ENCODE data around the gene FAM117B.
"Not testable (repeated sequence)": the region's sequence is repeated elsewhere in the genome, so short reads cannot be mapped to it uniquely, and the experiment has no call there.

Gene FAM117B

DNA sequence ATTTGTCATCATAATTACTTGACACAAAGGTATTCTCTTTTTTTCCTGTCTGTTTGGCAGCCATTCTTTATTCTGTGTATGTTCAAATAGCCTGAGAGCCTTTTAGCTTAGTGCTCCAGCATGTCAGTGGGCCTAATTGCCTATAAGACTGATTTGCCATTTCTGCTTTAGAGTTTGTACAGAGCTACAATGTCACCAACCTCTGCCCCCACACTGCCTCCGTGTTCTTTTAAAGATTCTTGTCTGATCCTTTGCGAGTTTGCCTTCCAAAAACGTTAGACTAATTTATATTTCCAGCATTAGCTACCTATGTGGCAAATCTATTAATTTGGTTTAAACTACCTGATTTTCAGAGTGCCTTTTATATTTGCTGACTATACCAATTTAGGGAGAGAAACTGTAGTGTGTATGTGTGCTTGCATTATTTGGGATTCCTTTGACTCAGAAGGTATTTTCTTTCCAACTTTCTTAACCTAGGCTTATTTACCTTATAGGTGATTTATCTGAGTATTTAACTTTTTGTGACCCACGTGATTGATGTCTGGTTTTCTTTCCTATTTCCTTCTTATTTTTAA, 70.8 kb downstream of the FAM117B start:
- DNase-seq = no peak

DNA sequence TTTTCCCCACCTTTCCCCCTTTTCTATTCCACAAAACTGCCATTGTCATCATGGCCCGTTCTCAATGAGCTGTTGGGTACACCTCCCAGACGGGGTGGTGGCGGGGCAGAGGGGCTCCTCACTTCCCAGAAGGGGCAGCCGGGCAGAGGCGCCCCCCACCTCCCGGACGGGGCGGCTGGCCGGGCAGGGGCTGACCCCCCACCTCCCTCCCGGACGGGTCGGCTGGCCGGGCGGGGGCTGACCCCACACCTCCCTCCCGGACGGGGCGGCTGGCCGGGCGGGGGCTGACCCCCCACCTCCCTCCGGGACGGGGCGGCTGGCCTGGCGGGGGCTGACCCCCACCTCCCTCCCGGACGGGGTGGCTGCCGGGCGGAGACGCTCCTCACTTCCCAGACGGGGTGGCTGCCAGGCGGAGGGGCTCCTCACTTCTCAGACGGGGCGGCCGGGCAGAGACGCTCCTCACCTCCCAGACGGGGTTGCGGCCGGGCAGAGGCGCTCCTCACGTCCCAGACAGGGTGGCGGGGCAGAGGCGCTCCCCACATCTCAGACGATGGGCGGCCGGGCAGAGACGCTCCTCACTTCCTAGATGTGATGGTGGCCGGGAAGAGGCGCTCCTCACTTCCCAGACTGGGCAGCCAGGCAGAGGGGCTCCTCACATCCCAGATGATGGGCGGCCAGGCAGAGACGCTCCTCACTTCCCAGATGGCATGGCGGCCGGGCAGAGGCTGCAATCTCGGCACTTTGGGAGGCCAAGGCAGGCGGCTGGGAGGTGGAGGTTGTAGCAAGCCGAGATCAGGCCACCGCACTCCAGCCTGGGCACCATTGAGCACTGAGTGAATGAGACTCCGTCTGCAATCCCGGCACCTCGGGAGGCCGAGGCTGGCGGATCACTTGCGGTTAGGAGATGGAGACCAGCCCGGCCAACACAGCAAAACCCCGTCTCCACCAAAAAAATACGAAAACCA, 80.5 kb downstream of the FAM117B start:
- DNase-seq = not testable (repeated sequence)

DNA sequence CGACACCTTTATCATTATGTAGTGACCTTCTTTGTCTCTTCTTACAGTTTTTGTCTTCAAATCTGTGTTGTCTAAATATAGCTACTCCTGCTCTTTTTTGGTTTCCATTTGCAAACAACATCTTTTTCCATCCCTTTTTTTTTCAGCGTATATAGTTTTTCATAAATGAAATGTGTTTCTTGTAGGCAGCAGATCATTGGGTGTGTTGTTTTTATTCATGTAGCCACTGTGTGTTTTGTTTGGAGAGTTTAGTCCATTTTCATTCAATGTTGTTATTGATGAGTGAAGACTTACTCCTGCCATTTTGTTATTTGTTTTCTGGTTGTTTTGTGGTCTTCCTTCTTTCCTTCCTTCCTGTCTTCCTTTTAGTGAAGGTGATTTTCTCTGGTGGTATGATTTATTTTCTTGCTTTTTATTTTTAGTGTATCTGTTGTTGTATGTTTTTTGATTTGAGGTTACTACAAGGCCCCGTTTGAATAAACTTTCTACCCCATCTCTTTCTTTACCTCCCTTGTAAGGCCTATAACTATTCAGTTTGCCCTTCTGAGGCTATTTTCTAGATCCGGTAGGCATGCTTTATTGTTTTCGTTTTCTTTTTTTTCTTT, 81.4 kb downstream of the FAM117B start:
- DNase-seq = no peak

DNA sequence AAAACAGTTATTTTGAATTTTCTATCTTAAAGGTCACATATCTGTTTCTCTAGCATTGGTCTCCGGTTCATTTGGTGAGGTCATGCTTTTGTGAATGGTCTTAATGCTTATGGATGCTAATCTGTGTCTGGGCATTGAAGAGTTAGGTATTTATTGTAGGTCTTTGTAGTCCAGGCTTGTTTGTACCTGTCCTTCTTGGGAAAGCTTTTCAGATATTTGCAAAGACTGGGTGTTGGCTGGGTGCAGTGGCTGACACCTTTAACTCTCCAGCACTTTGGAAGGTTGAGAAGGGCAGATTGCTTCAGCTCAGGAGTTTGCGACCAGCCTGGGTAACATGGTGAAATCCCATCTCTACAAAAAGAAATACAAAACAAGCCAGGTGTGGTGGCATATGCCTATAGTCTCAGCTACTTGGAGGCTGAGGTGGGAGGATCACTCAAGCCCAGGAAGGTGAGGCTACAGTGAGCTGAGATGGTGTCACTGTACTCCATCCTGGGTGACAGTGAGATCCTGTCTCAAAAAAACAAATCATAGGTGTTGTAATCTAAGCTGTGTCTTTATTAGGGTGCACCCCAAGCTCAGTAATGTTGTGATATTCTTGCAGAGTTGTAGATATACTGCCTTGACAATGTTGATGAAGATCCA, 82.3 kb downstream of the FAM117B start:
- no peak for DNase-seq

- no peak for DNase-seq
Observed at GRCh38 chr2:202717598-202718310, 83.0 kb downstream of the FAM117B start.

DNA sequence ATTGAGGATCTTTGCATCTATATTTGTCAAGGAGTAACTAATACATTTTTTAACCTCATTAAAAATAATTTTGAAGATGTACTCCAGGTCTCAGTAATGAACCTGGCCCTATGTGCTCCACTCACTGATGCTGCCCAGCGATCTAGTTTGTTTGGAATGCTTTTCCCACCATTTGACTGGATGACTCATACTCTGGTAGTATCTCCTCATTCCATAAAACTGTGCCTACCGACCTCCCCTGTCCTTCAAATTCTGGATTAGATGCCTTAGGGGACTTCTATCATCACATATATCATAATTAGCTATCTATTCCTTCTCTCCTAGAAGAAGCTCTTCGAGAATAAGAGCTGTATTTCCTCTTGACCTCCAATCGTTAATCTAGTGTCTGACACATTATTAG, 83.8 kb downstream of the FAM117B start:
- DNase-seq = no peak

GRCh38 chr2:202720226-202720625, 85.5 kb downstream of the FAM117B start:
- DNase-seq = no peak

GRCh38 chr2:202721621-202722020, 86.9 kb downstream of the FAM117B start:
- no peak for DNase-seq

DNA sequence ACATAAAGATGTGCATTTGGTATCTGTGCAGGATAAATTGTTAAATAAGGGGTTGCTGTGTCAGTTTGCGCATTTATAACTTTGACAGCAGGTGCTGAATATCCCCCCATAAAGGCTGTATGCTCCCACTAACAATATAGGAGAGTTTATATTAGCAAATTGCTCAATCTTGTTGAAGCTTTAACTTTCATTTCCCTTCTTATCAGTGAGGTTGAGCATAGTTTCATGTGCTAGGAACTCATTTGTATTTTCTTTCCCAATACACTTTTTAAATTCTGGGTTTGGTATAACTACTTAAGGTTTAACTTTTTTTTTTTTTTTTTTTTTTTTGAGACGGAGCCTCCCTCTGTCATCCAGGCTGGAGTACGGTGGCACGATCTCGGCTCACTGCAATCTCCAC, 89.0 kb downstream of the FAM117B start:
- DNase-seq = no peak

DNA sequence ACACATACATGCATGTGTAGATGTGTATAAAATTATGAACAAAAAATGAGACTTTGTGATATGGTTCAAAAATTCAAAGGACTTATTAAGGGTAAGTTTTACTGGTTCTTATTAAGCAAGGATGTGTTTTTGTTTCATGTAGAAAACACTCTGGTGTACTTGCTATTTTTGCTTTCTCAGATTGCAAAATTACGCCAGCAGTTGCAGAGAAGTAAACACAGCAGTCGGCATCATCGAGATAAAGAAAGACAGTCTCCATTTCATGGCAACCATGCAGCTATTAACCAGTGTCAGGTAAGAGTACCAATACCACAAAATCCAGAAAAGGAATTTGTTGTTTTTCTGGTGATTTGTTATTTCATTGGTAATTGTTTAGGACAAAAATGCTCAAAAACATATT, 91.3 kb downstream of the FAM117B start:
- no peak for DNase-seq

DNA sequence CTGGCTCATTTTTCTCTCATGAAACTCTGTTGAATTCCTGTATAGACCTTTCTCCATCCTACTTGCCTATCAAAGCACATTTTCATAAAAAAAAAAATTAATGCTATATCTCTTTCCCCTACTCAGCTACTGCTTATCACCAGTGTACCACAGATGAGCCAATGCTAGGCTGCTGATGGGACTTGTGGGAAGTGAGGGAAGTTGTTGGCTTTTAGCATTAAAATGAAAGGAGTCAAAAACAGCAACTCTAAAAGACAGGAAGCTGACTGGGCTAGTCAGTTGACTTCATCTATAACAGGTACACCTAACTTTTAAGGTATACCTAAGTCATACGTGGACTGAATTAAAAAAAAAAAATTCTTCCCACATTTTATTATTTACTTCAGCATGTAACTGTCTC, 102.1 kb downstream of the FAM117B start:
- DNase-seq = no peak

DNA sequence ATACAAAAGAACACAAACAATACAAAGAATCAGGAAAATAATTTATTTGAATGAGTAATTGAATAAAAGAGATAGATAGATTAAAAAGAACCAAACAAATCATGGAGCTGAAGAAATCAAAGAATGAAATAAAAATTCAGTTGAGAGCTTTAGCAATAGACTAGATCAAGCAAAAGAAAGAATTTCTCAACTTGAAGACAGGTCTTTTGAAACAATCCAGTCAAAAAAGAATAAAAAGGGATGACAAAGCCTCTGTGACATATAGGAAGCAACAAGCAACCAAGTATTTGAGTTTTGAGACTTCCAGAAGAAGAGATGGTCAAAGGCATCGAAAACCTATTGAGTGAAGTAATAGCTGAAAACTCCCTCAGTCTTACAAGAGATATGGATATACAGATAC, 108.8 kb downstream of the FAM117B start:
- DNase-seq = no peak

DNA sequence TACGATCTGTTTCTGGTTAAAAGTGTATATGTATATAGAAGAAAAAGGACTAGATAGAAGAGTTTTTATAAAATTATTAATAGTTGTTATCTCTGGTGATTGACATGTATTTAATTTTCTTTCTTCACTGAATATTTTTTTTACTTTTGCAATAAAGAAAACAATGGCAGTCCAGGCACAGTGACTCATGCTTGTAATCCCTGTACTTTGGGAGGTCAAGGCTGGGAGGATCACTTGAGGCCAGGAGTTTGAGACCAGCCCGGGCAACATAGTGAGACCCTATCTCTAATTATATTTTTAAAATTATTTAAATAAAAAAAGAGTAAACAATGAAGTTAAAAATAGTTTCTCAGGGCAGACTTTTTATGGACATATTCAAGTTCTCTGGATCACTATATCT, 114.7 kb downstream of the FAM117B start:
- no peak for DNase-seq

DNA sequence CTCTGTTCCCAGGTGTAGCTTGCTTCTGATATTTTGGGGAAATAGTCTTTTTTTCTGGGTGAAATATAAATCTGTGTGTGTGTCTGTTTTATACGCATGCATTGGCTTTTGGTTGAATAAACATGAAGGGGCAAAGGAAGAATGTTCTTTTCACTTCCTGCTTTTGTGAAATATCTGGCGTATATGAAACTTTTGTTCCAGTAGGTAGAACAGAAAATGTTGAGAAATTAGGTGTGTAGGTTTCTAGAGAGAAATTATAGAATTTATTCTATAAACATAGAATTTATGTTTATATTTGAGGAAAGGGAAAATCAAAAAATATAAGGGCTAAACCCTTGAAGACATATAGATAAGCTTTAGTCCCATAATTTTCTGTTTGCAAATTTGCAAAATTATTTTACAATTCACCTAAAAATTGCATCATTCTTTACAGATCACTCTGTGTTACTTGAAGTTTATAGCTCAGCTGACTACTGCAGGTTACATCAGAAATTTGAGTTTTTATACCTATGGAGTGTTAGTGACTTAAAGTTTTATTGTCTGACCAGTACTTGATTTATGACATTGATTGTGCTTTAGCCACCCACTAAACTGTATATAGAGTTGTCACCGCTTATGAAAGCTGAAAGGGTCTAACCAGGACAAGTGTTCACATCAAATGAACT, 116.1 kb downstream of the FAM117B start:
- DNase-seq = no peak

- no peak for DNase-seq
Observed at GRCh38 chr2:202752071-202752470, 117.3 kb downstream of the FAM117B start.

DNA sequence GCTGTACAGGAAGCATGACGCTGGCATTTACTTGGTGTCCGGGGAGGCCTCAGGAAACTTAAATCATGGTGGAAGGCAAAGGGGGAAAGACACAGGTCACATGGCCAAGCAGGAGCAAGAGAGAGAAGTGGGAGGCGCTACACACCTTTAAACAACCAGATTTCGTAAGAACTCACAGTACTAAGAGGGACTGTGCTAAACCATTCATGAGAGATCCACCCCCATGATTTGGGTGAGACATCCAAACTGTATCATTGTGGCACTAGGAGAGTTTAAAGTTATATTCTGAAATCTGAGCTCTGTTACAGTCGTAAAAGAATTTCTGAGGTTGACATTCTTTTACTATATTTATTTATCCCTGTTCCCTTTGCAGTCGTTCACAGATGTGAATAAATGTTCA, 120.2 kb downstream of the FAM117B start:
- no peak for DNase-seq

GRCh38 chr2:202756598-202756997, 121.8 kb downstream of the FAM117B start:
- DNase-seq = no peak

GRCh38 chr2:202757339-202757738, 122.6 kb downstream of the FAM117B start:
- no peak for DNase-seq

GRCh38 chr2:202758128-202758527, 123.4 kb downstream of the FAM117B start:
- DNase-seq = no peak

- DNase-seq = no peak
Observed at GRCh38 chr2:202758604-202759003, 123.8 kb downstream of the FAM117B start.

DNA sequence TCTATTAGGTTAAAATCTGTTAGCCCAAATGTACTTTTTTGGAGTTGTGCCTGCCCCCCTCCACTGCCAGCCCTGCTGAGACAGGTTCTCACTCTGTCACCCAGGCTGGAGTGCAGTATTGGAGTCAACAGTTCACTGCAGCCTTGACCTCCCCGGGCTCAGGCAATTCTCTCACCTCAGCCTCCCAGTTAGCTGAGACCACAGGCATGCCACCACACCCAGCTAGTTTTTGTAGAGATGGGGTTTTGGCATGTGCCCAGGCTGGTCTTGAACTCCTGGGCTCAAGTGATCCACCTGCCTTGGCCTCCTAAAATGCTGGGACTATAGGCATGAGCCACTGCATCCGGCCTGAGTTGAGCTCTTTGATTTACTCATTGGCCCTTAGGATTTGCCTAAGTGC, 126.1 kb downstream of the FAM117B start:
- no peak for DNase-seq

DNA sequence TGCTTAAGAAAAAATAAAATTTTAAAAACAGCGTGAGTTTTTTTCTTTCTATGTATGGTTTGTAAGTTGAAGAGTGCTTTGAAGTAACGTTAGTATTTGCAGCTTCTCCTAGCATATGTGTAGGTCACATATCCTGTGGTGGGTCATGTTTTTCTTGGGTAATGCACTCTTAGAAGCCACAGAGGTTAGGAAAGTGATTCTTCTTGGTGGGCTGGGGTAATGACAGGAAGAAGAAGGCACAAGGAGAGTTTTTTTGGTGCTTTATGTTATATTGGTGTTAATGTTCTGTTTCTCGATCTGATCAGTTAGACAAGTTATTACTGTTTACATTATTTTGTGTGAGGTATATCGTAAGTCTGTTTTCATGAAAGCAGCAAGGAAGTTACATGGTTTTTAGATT, 127.8 kb downstream of the FAM117B start:
- no peak for DNase-seq
